Immature natural killer cell (primary cell): ENCODE measurements around the gene PLXDC2. TPM values are rescaled to one million over a fixed set of nuclear protein-coding genes. Genes with fewer than 3 reads are reported as not detected.
"Not testable (repeated sequence)": the region's sequence is repeated elsewhere in the genome, so short reads cannot be mapped to it uniquely, and the experiment has no call there.

Experiments
- DNase-seq, 3 donors: peaks; one replicate each; pipeline ENCODE4 v3.0.0; 2022; ENCODE audit warnings: mixed read lengths in 1 of 3
- H3K27ac Mint-ChIP-seq, 6 donors: one replicate each; pipeline ENCODE4 v1.8.0; 2020; ENCODE audit warnings: mixed read lengths in 6 of 6, mild to moderate bottlenecking in 5 of 6, inconsistent platforms in 4 of 6, moderate library complexity in 3 of 6
- H3K27me3 Mint-ChIP-seq, 3 donors: one replicate each; pipeline ENCODE4 v1.8.0; 2020 to 2021; ENCODE audit warnings: low read depth in 3 of 3, mild to moderate bottlenecking in 3 of 3, mixed read lengths in 3 of 3, moderate library complexity in 3 of 3, inconsistent platforms in 1 of 3
- H3K36me3 Mint-ChIP-seq, 3 donors: one replicate each; pipeline ENCODE4 v1.8.0; 2020; ENCODE audit warnings: mixed read lengths in 3 of 3, inconsistent platforms in 2 of 3, mild to moderate bottlenecking in 2 of 3
- H3K4me1 Mint-ChIP-seq, 2 donors: one replicate each; pipeline ENCODE4 v1.8.0; 2020; ENCODE audit warnings: inconsistent platforms in 2 of 2, mild to moderate bottlenecking in 2 of 2, mixed read lengths in 2 of 2, moderate library complexity in 1 of 2
- H3K4me3 Mint-ChIP-seq, 5 donors: one replicate each; pipeline ENCODE4 v1.8.0; 2020; ENCODE audit warnings: mild to moderate bottlenecking in 5 of 5, mixed read lengths in 5 of 5, inconsistent platforms in 3 of 5, moderate library complexity in 3 of 5
- H3K9me3 Mint-ChIP-seq, 6 donors: one replicate each; pipeline ENCODE4 v1.8.0; 2020; ENCODE audit warnings: mild to moderate bottlenecking in 6 of 6, mixed read lengths in 6 of 6, inconsistent platforms in 4 of 6, moderate library complexity in 3 of 6
- polyA plus RNA-seq, 3 donors: library from polyadenylated mRNA; unstranded; fragments of 300-500 nt; fragmentation: Illumina TruSeq; gene quantifications; one replicate each; pipeline ENCODE4 v1.2.3, GENCODE V29; 2021

Gene PLXDC2
- polyA plus RNA-seq, 3 donors from 2014 or later: 5.1 to 9.6 (median 9.2) TPM

- Mint-ChIP-seq H3K27ac (no peak overlapping the region), H3K9me3 (peaks cover 0 to 3% (median 0%) of the 10 kb centered on the region in 6 donors), H3K4me1 (peaks cover 19 to 28% of the 10 kb centered on the region in 2 donors), H3K4me3 (no peak overlapping the region), H3K27me3 (no peaks in the 10 kb centered on the region), H3K36me3 (peaks cover 0 to 9% (median 4%) of the 10 kb centered on the region in 3 donors)
- no peak for DNase-seq
Observed at GRCh38 chr10:20005638-20006037, 189.4 kb downstream of the PLXDC2 start.

- H3K4me3 Mint-ChIP-seq: no peak overlapping the region
- no peak overlapping the region for H3K27ac Mint-ChIP-seq
- H3K27me3 Mint-ChIP-seq: no peaks in the 10 kb centered on the region
- peaks cover 0 to 9% (median 4%) of the 10 kb centered on the region in 3 donors for H3K36me3 Mint-ChIP-seq
- H3K9me3 Mint-ChIP-seq: peaks cover 0 to 3% (median 0%) of the 10 kb centered on the region in 6 donors
- H3K4me1 Mint-ChIP-seq: peaks cover 19 to 28% of the 10 kb centered on the region in 2 donors
- DNase-seq: no peak
Observed at GRCh38 chr10:20006169-20006870, 190.1 kb downstream of the PLXDC2 start.

- Mint-ChIP-seq H3K27me3 (no peaks in the 10 kb centered on the region), H3K9me3 (peaks cover 0 to 3% (median 0%) of the 10 kb centered on the region in 6 donors), H3K4me1 (peaks cover 17 to 27% of the 10 kb centered on the region in 2 donors), H3K36me3 (peaks cover 0 to 8% (median 4%) of the 10 kb centered on the region in 3 donors), H3K4me3 (no peak overlapping the region), H3K27ac (no peak overlapping the region)
- DNase-seq: no peak
Observed at GRCh38 chr10:20007426-20007825, 191.2 kb downstream of the PLXDC2 start.

- Mint-ChIP-seq H3K4me3 (no peak overlapping the region), H3K27ac (peak overlapping the region in 3 of 6 donors; percentile 48 to 60 (median 49)), H3K27me3 (peaks cover 0 to 4% (median 2%) of the 10 kb centered on the region in 3 donors), H3K9me3 (peaks cover 0 to 5% (median 0%) of the 10 kb centered on the region in 6 donors), H3K4me1 (peaks cover 18 to 20% of the 10 kb centered on the region in 2 donors), H3K36me3 (peaks cover 0 to 6% (median 5%) of the 10 kb centered on the region in 3 donors)
- DNase-seq: no peak
Observed at GRCh38 chr10:20013991-20014750, 197.9 kb downstream of the PLXDC2 start.

- no peak overlapping the region for H3K27ac Mint-ChIP-seq
- peaks cover 0 to 6% (median 5%) of the 10 kb centered on the region in 3 donors for H3K36me3 Mint-ChIP-seq
- H3K4me1 Mint-ChIP-seq: peaks cover 18 to 26% of the 10 kb centered on the region in 2 donors
- H3K9me3 Mint-ChIP-seq: peaks cover 0 to 5% (median 0%) of the 10 kb centered on the region in 6 donors
- no peak overlapping the region for H3K4me3 Mint-ChIP-seq
- H3K27me3 Mint-ChIP-seq: peaks cover 0 to 4% (median 2%) of the 10 kb centered on the region in 3 donors
- no peak for DNase-seq
Observed at GRCh38 chr10:20017961-20018360, 201.7 kb downstream of the PLXDC2 start.

- no peaks in the 10 kb centered on the region for H3K9me3 Mint-ChIP-seq
- peaks cover 0 to 4% (median 2%) of the 10 kb centered on the region in 3 donors for H3K27me3 Mint-ChIP-seq
- H3K27ac Mint-ChIP-seq: no peak overlapping the region
- no peaks in the 10 kb centered on the region for H3K36me3 Mint-ChIP-seq
- no peak overlapping the region for H3K4me3 Mint-ChIP-seq
- H3K4me1 Mint-ChIP-seq: peaks cover 12 to 23% of the 10 kb centered on the region in 2 donors
- DNase-seq: no peak
Observed at GRCh38 chr10:20020677-20021076, 204.4 kb downstream of the PLXDC2 start.

GRCh38 chr10:20029523-20029922 is 213.3 kb downstream of the PLXDC2 start:
- peaks cover 0 to 2% (median 0%) of the 10 kb centered on the region in 3 donors for H3K27me3 Mint-ChIP-seq
- peaks cover 0 to 8% of the 10 kb centered on the region in 2 donors for H3K4me1 Mint-ChIP-seq
- H3K27ac Mint-ChIP-seq: no peak overlapping the region
- H3K36me3 Mint-ChIP-seq: peaks cover 0 to 5% (median 0%) of the 10 kb centered on the region in 3 donors
- H3K4me3 Mint-ChIP-seq: no peak overlapping the region
- no peaks in the 10 kb centered on the region for H3K9me3 Mint-ChIP-seq
- DNase-seq: no peak

GRCh38 chr10:20033476-20033875 is 217.2 kb downstream of the PLXDC2 start:
- peaks cover 0 to 5% (median 0%) of the 10 kb centered on the region in 3 donors for H3K36me3 Mint-ChIP-seq
- no peak for DNase-seq
- peaks cover 0 to 12% of the 10 kb centered on the region in 2 donors for H3K4me1 Mint-ChIP-seq
- no peak overlapping the region for H3K27ac Mint-ChIP-seq
- H3K9me3 Mint-ChIP-seq: no peaks in the 10 kb centered on the region
- no peaks in the 10 kb centered on the region for H3K27me3 Mint-ChIP-seq
- H3K4me3 Mint-ChIP-seq: no peak overlapping the region

GRCh38 chr10:20034732-20035131 is 218.5 kb downstream of the PLXDC2 start:
- no peak overlapping the region for H3K27ac Mint-ChIP-seq
- no peaks in the 10 kb centered on the region for H3K27me3 Mint-ChIP-seq
- H3K9me3 Mint-ChIP-seq: no peaks in the 10 kb centered on the region
- peaks cover 5 to 18% of the 10 kb centered on the region in 2 donors for H3K4me1 Mint-ChIP-seq
- no peak for DNase-seq
- H3K36me3 Mint-ChIP-seq: peaks cover 0 to 5% (median 0%) of the 10 kb centered on the region in 3 donors
- no peak overlapping the region for H3K4me3 Mint-ChIP-seq

GRCh38 chr10:20040012-20040411 is 223.8 kb downstream of the PLXDC2 start:
- no peaks in the 10 kb centered on the region for H3K9me3 Mint-ChIP-seq
- H3K27ac Mint-ChIP-seq: no peak overlapping the region
- H3K4me1 Mint-ChIP-seq: peaks cover 5 to 9% of the 10 kb centered on the region in 2 donors
- no peaks in the 10 kb centered on the region for H3K36me3 Mint-ChIP-seq
- H3K27me3 Mint-ChIP-seq: peaks cover 0 to 1% (median 1%) of the 10 kb centered on the region in 3 donors
- no peak for DNase-seq
- H3K4me3 Mint-ChIP-seq: no peak overlapping the region

GRCh38 chr10:20041931-20042330 is 225.7 kb downstream of the PLXDC2 start:
- no peaks in the 10 kb centered on the region for H3K9me3 Mint-ChIP-seq
- H3K4me3 Mint-ChIP-seq: no peak overlapping the region
- H3K36me3 Mint-ChIP-seq: no peaks in the 10 kb centered on the region
- peaks cover 5 to 9% of the 10 kb centered on the region in 2 donors for H3K4me1 Mint-ChIP-seq
- no peak for DNase-seq
- H3K27me3 Mint-ChIP-seq: peaks cover 0 to 2% (median 2%) of the 10 kb centered on the region in 3 donors
- no peak overlapping the region for H3K27ac Mint-ChIP-seq

GRCh38 chr10:20045100-20045499 is 228.9 kb downstream of the PLXDC2 start:
- H3K4me3 Mint-ChIP-seq, H3K4me1 Mint-ChIP-seq, H3K9me3 Mint-ChIP-seq, H3K27me3 Mint-ChIP-seq, H3K27ac Mint-ChIP-seq, DNase-seq: not testable (repeated sequence)
- H3K36me3 Mint-ChIP-seq: peaks cover 6 to 23% (median 11%) of the 10 kb centered on the region in 3 donors

GRCh38 chr10:20048161-20048560 is 231.9 kb downstream of the PLXDC2 start:
- Mint-ChIP-seq H3K27me3 (peaks cover 2% of the 10 kb centered on the region in 3 donors), H3K4me1 (no peaks in the 10 kb centered on the region), H3K36me3 (peaks cover 6 to 28% (median 11%) of the 10 kb centered on the region in 3 donors), H3K4me3 (no peak overlapping the region), H3K27ac (no peak overlapping the region), H3K9me3 (peaks cover 0 to 8% (median 0%) of the 10 kb centered on the region in 6 donors)
- no peak for DNase-seq

- Mint-ChIP-seq H3K27ac (no peak overlapping the region), H3K27me3 (peaks cover 0 to 2% (median 0%) of the 10 kb centered on the region in 3 donors), H3K4me3 (no peak overlapping the region), H3K36me3 (peaks cover 0 to 13% (median 0%) of the 10 kb centered on the region in 3 donors), H3K4me1 (peaks cover 0 to 3% of the 10 kb centered on the region in 2 donors), H3K9me3 (peaks cover 0 to 7% (median 0%) of the 10 kb centered on the region in 6 donors)
- DNase-seq: no peak
Observed at GRCh38 chr10:20058135-20058534, 241.9 kb downstream of the PLXDC2 start.
